Measurements from ENCODE around the gene ADGRB3. TPM values are rescaled to one million over a fixed set of nuclear protein-coding genes. Genes with fewer than 3 reads are reported as not detected.
"Not testable (repeated sequence)": the region's sequence is repeated elsewhere in the genome, so short reads cannot be mapped to it uniquely, and the experiment has no call there.

Gene ADGRB3
- total RNA-seq, 1 experiment from 2014 or later: 0.24 TPM

GRCh38 chr6:68738039-68738438, 103.0 kb downstream of the ADGRB3 start:
- no peak for DNase-seq (ENCODE audit: low read depth)

GRCh38 chr6:68740828-68741500, 105.9 kb downstream of the ADGRB3 start:
- DNase-seq (ENCODE audit: low read depth): no peak

DNA sequence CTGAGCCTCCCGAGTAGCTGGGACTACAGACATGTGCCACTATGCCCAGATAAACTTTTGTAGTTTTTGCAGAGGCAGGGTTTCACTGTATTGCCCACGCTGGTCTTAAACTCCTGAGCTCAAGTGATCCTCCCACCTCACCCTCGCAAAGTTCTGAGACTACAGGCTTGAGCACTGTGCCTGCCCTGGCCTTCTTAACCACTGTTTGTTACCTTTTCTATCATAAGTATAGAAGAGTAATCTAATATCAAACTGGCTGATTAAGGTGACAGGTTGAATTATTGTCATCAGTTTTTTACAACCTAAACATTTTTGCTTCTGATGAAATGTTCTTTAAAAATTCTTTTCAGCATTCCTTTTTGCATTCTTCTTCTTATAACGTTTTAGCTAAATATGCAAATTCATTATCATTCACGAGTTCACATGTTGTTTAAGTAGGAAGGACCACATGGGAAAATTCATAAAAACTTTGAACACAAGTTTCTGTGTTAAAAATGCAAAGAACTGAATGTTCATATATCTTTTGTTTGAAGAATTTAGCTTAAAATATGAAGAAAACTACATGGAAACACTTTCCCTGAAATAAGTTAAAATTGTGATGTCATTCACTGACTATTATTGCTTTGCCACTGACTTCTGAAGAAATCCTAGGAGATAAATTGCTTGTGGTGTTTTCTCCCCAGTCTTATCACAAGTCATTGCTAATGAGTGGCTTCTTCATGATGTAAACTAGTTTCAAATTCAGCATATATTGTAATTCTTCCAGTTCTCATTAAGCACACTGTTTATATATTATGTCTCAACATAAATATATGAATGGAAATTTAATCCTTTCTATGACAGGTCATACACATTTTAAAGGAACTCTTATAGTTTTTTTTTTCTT, 106.7 kb downstream of the ADGRB3 start:
- no peak for DNase-seq (ENCODE audit: low read depth)

- no peak for DNase-seq (ENCODE audit: low read depth)
Observed at GRCh38 chr6:68743099-68743498, 108.0 kb downstream of the ADGRB3 start.

GRCh38 chr6:68744376-68744775, 109.3 kb downstream of the ADGRB3 start:
- DNase-seq (ENCODE audit: low read depth): not testable (repeated sequence)

- no peak for DNase-seq (ENCODE audit: low read depth)
Observed at GRCh38 chr6:68746376-68746775, 111.3 kb downstream of the ADGRB3 start.

DNA sequence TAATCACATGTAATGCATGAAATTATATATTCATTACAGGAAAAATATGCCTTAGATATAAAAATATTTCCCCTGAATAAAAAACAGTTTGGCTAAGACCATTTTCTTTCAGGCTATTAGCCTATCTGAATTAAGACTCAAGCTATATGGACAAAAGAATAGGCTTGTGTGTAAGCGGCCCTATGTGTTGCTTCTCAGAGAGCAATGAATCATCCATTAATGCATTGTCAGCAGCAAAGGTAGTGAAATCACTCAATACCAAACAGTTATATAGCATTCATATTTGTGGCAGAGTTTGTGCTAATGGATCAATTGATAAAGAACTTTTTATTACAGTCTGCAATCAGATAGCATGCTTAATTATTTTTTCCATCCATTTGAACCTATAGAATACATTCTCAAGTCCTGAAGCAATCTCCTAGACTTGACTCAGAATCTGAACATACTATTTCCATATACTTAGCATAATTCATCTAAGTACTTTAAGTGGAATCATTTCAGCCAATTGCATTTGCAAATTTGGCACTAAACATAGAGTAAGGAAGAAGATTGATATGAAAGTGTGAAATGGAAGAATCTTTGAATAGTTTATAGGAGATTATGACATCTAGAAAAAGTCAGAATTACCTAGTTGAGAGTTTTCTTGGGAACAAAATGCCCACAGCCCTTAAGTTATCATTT, 112.2 kb downstream of the ADGRB3 start:
- DNase-seq (ENCODE audit: low read depth): no peak

DNA sequence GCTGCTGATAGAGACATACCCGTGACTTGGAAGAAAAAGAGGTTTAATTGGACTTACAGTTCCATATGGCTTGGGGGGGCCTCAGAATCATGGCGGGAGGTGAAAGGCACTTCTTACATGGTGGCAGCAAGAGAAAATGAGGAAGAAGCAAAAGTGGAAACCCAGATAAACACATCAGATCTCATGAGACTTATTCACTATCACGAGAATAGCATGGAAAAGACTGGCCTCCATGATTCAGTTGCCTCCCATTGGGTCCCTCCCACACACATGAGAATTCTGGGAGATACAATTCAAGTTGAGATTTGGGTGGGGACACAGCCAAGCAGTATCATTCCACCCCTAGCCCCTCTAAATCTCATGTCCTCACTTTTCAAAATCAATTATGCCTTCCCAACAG, 112.8 kb downstream of the ADGRB3 start:
- DNase-seq (ENCODE audit: low read depth): not testable (repeated sequence)

- no peak for DNase-seq (ENCODE audit: low read depth)
Observed at GRCh38 chr6:68754681-68755213, 119.7 kb downstream of the ADGRB3 start.

DNA sequence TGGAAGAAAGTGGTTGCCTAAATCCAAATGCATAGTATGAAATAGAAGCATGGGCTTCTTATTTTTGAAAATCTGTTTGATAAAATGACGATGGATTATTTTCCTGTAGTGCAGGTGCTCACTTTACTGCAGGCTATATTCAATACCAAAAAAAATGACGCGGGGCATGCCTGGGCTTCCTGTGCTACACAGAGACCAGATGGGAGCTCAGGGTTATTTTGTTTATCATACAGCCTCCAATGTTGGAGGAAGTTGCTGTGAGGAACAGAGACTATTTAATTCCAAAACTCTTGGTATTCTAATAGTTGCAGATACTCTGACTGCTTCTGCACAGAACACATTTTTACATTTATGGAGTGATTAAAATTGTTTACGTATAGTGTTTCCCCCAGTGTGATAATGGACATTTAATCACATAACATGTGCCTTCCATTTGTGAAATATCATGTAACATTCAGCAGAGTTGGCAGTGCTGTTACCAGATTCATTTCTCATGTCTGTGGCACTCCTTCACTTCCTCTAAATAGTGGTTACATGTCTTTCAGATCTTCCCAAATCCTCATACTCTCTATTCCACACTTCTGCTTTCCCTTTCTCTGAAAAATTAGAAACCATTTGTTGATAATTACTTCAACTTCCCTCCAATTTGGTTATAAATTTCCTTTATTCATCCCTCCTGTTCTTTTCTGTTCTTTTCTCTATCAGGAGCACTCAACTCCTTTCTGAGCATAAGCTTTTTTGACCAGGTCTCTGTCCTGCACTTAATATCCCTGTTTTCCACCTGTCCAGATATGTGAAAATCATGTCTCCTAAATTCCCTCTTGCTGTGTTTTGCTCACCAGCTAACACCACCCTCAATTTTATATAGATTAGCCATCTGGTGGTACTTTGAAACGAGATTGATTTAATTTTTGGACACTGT, 121.6 kb downstream of the ADGRB3 start:
- no peak for DNase-seq (ENCODE audit: low read depth)

DNA sequence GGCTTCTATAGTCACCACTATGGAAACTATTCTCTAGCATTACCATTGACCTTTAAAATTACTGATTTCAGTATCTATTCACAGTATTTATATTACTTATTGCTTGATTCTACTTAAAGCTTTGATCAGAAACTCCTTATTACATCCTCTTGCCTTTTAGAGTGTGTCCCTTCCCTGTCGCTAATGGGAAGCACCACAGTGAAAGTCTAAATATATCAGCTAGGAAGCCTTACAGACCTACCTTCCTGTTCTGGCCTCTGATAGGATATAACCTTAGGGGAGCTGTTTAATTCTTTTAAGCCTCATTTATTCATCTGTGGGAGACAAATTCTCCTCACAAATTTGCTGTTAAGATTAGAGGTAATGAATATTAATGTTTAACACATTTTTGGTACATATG, 122.7 kb downstream of the ADGRB3 start:
- DNase-seq (ENCODE audit: low read depth): no peak

DNA sequence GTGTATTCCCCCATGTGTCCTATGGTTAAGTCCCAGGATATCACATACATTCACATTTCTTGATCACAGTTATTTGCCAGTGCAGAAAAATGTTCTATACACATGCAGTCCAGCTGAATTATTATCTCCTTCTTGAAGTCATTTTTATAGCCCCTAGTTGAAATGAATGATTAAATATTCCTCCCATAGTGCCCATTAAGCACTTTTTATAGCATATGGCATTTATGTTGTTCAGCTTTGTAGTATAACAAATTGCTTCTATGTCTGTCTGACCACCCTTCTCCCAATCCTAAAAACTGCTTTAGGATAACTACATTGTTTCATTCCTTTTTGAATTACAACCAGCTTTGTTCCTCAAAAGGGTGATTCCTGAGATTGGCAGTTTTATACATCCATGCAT, 123.5 kb downstream of the ADGRB3 start:
- no peak for DNase-seq (ENCODE audit: low read depth)

- no peak for DNase-seq (ENCODE audit: low read depth)
Observed at GRCh38 chr6:68760485-68760884, 125.4 kb downstream of the ADGRB3 start.

- no peak for DNase-seq (ENCODE audit: low read depth)
Observed at GRCh38 chr6:68760941-68761676, 126.0 kb downstream of the ADGRB3 start.

- no peak for DNase-seq (ENCODE audit: low read depth)
Observed at GRCh38 chr6:68761985-68762384, 126.9 kb downstream of the ADGRB3 start.

DNA sequence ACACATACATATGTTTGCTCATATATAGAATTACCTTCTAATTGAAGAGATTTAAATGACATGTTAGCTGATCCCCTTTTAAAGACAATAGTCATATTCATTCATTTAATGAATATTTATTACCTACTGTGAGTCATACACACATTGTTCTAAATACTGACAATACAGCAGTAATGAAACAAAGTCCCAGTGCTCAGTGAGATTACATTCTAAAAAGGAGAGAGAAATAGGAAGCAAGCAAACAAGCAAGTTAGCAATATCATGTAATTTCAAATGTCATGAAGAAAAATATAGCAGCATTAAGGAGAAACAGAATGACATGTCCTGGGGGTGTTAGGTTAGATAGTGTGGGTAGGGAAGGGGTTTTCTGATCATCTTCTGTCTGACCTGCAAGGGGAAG, 136.3 kb downstream of the ADGRB3 start:
- DNase-seq (ENCODE audit: low read depth): no peak

DNA sequence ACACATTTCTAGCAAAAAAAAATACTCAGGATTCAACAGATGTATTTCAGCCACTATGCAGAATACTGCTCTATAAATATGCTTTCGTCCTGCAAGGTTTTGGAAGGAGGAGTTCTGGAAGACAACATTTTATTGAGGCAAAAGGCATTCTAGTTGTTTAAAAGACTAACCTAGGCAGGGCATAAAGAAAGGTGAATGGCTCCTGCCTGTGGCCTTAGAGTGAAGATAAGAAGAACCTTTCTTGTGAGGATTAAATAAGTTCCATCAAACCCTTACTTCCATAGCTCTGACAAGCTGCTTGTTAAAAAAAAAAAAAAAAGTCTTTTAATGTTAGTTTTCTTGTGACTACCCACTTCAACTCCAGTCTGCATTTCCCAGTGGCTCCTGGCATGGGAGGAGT, 139.8 kb downstream of the ADGRB3 start:
- DNase-seq (ENCODE audit: low read depth): no peak

- no peak for DNase-seq (ENCODE audit: low read depth)
Observed at GRCh38 chr6:68776354-68776753, 141.3 kb downstream of the ADGRB3 start.

GRCh38 chr6:68777956-68778355, 142.9 kb downstream of the ADGRB3 start:
- DNase-seq (ENCODE audit: low read depth): peak; percentile 40
